HEK293T (cell line): Measurements from ENCODE around the gene ARAP2.

Experiments used
- BHLHE40 ChIP-seq: fragments of 450-650 bp; IDR thresholded peaks from 2 replicates; pipeline ENCODE4 v1.6.1; 2016; ENCODE audit warnings: mild to moderate bottlenecking, moderate library complexity, borderline replicate concordance
- CTBP1 ChIP-seq: fragments of 450-650 bp; IDR thresholded peaks from 2 replicates; pipeline ENCODE4 v1.6.1; 2016; ENCODE audit warnings: borderline replicate concordance
- ELF4 ChIP-seq: fragments of 450-650 bp; IDR thresholded peaks from 2 replicates; pipeline ENCODE4 v1.6.1; 2017; ENCODE audit warnings: antibody characterized with exemption
- FOXK2 ChIP-seq: fragments of 450-650 bp; IDR thresholded peaks from 2 replicates; pipeline ENCODE4 v1.6.1; 2016; ENCODE audit warnings: mild to moderate bottlenecking
- FOXM1 ChIP-seq: fragments of 450-650 bp; IDR thresholded peaks from 2 replicates; pipeline ENCODE4 v1.6.1; 2017; ENCODE audit warnings: mild to moderate bottlenecking, borderline replicate concordance
- HDGF ChIP-seq: fragments of 450-650 bp; IDR thresholded peaks from 2 replicates; pipeline ENCODE4 v1.6.1; 2017; ENCODE audit warnings: antibody characterized with exemption, borderline replicate concordance
- L3MBTL2 ChIP-seq: fragments of 450-650 bp; conservative IDR thresholded peaks from 2 replicates; pipeline ENCODE4 v1.6.1; 2016; ENCODE audit warnings: mild to moderate bottlenecking
- NFRKB ChIP-seq: fragments of 450-650 bp; IDR thresholded peaks from 2 replicates; pipeline ENCODE4 v1.6.1; 2016; ENCODE audit warnings: mild to moderate bottlenecking, moderate library complexity
- SP1 ChIP-seq: fragments of 450-650 bp; IDR thresholded peaks from 2 replicates; pipeline ENCODE4 v1.6.1; 2017
- SUZ12 ChIP-seq: fragments of 450-650 bp; IDR thresholded peaks from 2 replicates; pipeline ENCODE4 v1.6.1; 2016; ENCODE audit warnings: mild to moderate bottlenecking
- TARDBP ChIP-seq: fragments of 450-650 bp; IDR thresholded peaks from 2 replicates; pipeline ENCODE4 v1.6.1; 2016
- TF ChIP-seq, protein P1 (sequence below): fragments of 450-650 bp; IDR thresholded peaks from 2 replicates; pipeline ENCODE4 v1.6.1; 2016

DNA sequence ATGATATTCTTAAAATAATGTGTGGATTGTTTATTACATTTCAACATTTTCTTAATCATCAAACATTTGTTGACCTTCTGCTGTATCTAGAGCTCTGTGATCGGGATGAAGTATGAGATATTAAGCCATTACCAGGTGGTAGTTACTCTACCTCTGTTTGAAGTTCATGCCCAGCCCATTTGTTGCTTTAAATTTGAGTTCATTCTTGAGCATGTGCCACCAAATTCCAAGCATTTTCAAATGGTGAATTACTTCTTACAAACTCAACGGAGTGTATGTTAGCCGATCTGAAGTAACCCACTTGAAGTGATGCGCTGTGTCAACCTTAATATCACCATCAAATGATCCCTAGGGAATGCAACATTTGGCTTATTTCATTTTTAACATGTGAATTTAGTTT is 29.8 kb upstream of the ARAP2 start:
- TF ChIP-seq TARDBP = no peak
- no peak for TF ChIP-seq SP1
- no peak for TF ChIP-seq FOXM1
- no peak for TF ChIP-seq FOXK2
- TF ChIP-seq SUZ12 = no peak
- TF ChIP-seq ELF4 = no peak
- no peak for TF ChIP-seq BHLHE40
- TF ChIP-seq HDGF = no peak
- TF ChIP-seq L3MBTL2 = no peak
- TF ChIP-seq NFRKB = no peak
- TF ChIP-seq CTBP1 = no peak
- TF ChIP-seq, protein P1, sequence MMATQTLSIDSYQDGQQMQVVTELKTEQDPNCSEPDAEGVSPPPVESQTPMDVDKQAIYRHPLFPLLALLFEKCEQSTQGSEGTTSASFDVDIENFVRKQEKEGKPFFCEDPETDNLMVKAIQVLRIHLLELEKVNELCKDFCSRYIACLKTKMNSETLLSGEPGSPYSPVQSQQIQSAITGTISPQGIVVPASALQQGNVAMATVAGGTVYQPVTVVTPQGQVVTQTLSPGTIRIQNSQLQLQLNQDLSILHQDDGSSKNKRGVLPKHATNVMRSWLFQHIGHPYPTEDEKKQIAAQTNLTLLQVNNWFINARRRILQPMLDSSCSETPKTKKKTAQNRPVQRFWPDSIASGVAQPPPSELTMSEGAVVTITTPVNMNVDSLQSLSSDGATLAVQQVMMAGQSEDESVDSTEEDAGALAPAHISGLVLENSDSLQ = no peak
